GM12878 (cell line): ENCODE measurements around the gene SDHAF1. TPM values are rescaled to one million over a fixed set of nuclear protein-coding genes. Genes with fewer than 3 reads are reported as not detected.

Experiments
- ATAC-seq: fragments of 200-7000 bp; cut with Tn5 transposase; 3 replicates; pipeline ENCODE4 v1.9.1; 2020; ENCODE audit warnings: mild to moderate bottlenecking, moderate library complexity
- BruUV-seq: library from RNA; stranded (reverse); fragments of 400-500 nt; replicated peaks from 2 replicates; lab custom pipeline; 2021; lab: Mats Ljungman, UMichigan
- CTCF ChIA-PET: fragments of 300-600 bp; sonication (Branson Sonifier 250); formaldehyde crosslinking; extraction: SDS; loops from one replicate; lab custom pipeline; 2021; ENCODE audit warnings: inconsistent platforms; lab: Yijun Ruan, JAX
- POLR2A ChIA-PET: fragments of 350-600 bp; formaldehyde crosslinking; extraction: SDS; loops from one replicate; lab custom pipeline; 2021; ENCODE audit warnings: inconsistent platforms; lab: Charles Lee
- RAD21 ChIA-PET: fragments of 300-600 bp; sonication (Branson Sonifier 250); formaldehyde crosslinking; loops from one replicate; lab custom pipeline; 2023; ENCODE audit warnings: antibody characterized with exemption; ENCODE audit not compliant: unreplicated experiment; lab: Charles Lee
- SMC1A ChIA-PET: fragments of 300-600 bp; sonication (Branson Sonifier 250); formaldehyde crosslinking; loops from one replicate; lab custom pipeline; 2023; ENCODE audit not compliant: unreplicated experiment, uncharacterized antibody; lab: Charles Lee
- DNase-seq: peaks from one replicate; pipeline ENCODE4 v3.0.0-alpha.2; 2011; ENCODE audit warnings: low read depth, low spot score
- FAIRE-seq: peaks from 3 replicates; lab custom pipeline; 2011; peaks lifted over from hg19 to GRCh38; lab: Jason Lieb, UNC
- H2AFZ ChIP-seq: 2 replicates; pipeline ENCODE4 v1.6.0; 2011; ENCODE audit warnings: low read depth, low read length, control low read depth; ENCODE audit not compliant: control insufficient read depth
- H3K27ac ChIP-seq: 2 replicates; pipeline ENCODE4 v1.5.1; 2011; ENCODE audit warnings: control low read depth; ENCODE audit not compliant: control insufficient read depth, insufficient read depth
- H3K27me3 ChIP-seq, 2 experiments: replicated peaks in 1 of 2; 2 replicates each; pipeline versions ENCODE4 v1.6.0 to v1.6.1; 2011; ENCODE audit warnings: low read length in 1 of 2; ENCODE audit not compliant: control insufficient read depth in 2 of 2, insufficient read depth in 2 of 2
- H3K36me3 ChIP-seq, 2 experiments: 2 replicates each; pipeline ENCODE4 v1.5.1; 2011; ENCODE audit warnings: low read length in 1 of 2; ENCODE audit not compliant: control insufficient read depth in 2 of 2, insufficient read depth in 2 of 2
- H3K4me1 ChIP-seq: 2 replicates; pipeline ENCODE4 v1.6.1; 2011; ENCODE audit warnings: mild to moderate bottlenecking, low read length, moderate library complexity, mixed read lengths; ENCODE audit not compliant: control insufficient read depth, insufficient read depth
- H3K4me2 ChIP-seq: 2 replicates; pipeline ENCODE4 v1.6.0; 2011; ENCODE audit warnings: control low read depth; ENCODE audit not compliant: control insufficient read depth, insufficient read depth
- H3K4me3 ChIP-seq: fragments of 200-600 bp; sonication (generic); 2 replicates; pipeline ENCODE4 v1.5.1; 2016
- H3K79me2 ChIP-seq: 2 replicates; pipeline ENCODE4 v1.6.0; 2011; ENCODE audit warnings: low read length; ENCODE audit not compliant: control insufficient read depth, insufficient read depth
- H3K9ac ChIP-seq: 2 replicates; pipeline ENCODE4 v1.8.0; 2011; ENCODE audit warnings: low read length, control low read depth, mixed read lengths; ENCODE audit not compliant: control insufficient read depth, insufficient read depth
- H3K9me3 ChIP-seq: replicated peaks from 3 replicates; pipeline ENCODE4 v1.5.1; 2011; ENCODE audit warnings: mild to moderate bottlenecking, low read length; ENCODE audit not compliant: control insufficient read depth, insufficient read depth
- H4K20me1 ChIP-seq: 2 replicates; pipeline ENCODE4 v1.6.0; 2011; ENCODE audit not compliant: control insufficient read depth, insufficient read depth
- ATF3 ChIP-seq: IDR thresholded peaks from 2 replicates; pipeline ENCODE4 v1.6.1; 2011; ENCODE audit warnings: low read depth, mild to moderate bottlenecking, low read length, moderate library complexity, borderline replicate concordance; ENCODE audit errors: extremely low read depth
- CHD2 ChIP-seq: IDR thresholded peaks from 2 replicates; pipeline ENCODE4 v1.6.1; 2011; ENCODE audit warnings: low read depth, low read length, improper control_type of control experiment, borderline replicate concordance
- CHD4 ChIP-seq: fragments of 200-600 bp; sonication (generic); IDR thresholded peaks from 2 replicates; pipeline ENCODE4 v1.6.1; 2016; ENCODE audit warnings: mild to moderate bottlenecking
- IKZF1 ChIP-seq: fragments of 450-650 bp; conservative IDR thresholded peaks from 2 replicates; pipeline ENCODE4 v1.6.1; 2017; ENCODE audit warnings: antibody characterized with exemption, mild to moderate bottlenecking
- NR2C1 ChIP-seq: fragments of 450-650 bp; IDR thresholded peaks from 2 replicates; pipeline ENCODE4 v1.6.1; 2017; ENCODE audit warnings: antibody characterized with exemption, mild to moderate bottlenecking, moderate library complexity
- RAD21 ChIP-seq: IDR thresholded peaks from 2 replicates; pipeline ENCODE4 v1.6.1; 2011; ENCODE audit warnings: mild to moderate bottlenecking, low read depth, low read length, moderate library complexity; ENCODE audit not compliant: insufficient read depth
- REST ChIP-seq: IDR thresholded peaks from 2 replicates; pipeline ENCODE4 v1.6.1; 2012; ENCODE audit warnings: mild to moderate bottlenecking, low read depth, low read length
- SP1 ChIP-seq: IDR thresholded peaks from one replicate; pipeline ENCODE4 v1.6.1; 2011; ENCODE audit warnings: low read depth, low read length
- ZBTB40 ChIP-seq: fragments of 450-650 bp; IDR thresholded peaks from 2 replicates; pipeline ENCODE4 v1.6.1; 2016; ENCODE audit warnings: mild to moderate bottlenecking, moderate library complexity, borderline replicate concordance
- WGBS: methylation state at CpG from one replicate; pipeline ENCODE4 v1.1.6; 2016; ENCODE audit warnings: low lambda C conversion rate; ENCODE audit not compliant: insufficient replicate concordance, insufficient coverage; ENCODE audit errors: missing lambda C conversion rate; 5-methylcytosine and 5-hydroxymethylcytosine counted together
- in situ Hi-C: fragments of 300-500 bp; cut with MboI; formaldehyde crosslinking; loops from 9 replicates; pipeline ENCODE4 v1.14.3; 2018; ENCODE audit warnings: mixed read lengths
- intact Hi-C: fragments of 100-400 bp; cut with micrococcal nuclease; formaldehyde crosslinking; loops from one replicate; pipeline ENCODE4 v1.14.2; 2022; ENCODE audit not compliant: unreplicated experiment
- polyA plus RNA-seq, 11 experiments: library from polyadenylated mRNA; depleted of rRNA in 4 of 11; unstranded in 6 of 11; stranded (reverse) in 5 of 11; fragments of >200 nt; fragmentation: Nextera tagmentation in 4 of 11; fragmentation: Illumina TruSeq in 1 of 11; extraction: Ambion mirVana in 4 of 11; extraction: Trizol in 1 of 11; gene quantifications; 1 replicate in 1 of 11; 2 replicates in 10 of 11; pipeline versions ENCODE4 v1.2.1 to v1.2.3, GENCODE V29; 2011 to 2016; ENCODE audit warnings: inconsistent platforms in 2 of 11, missing spikeins in 2 of 11, low read depth in 1 of 11
- total RNA-seq, 4 experiments: library from RNA; depleted of rRNA in 3 of 4; stranded (reverse); fragments of >200 nt in 3 of 4; fragmentation: Illumina TruSeq in 1 of 4; extraction: Trizol in 1 of 4; gene quantifications; 2 replicates each; pipeline versions ENCODE4 v1.2.1 to v1.2.3, GENCODE V29; 2013 to 2021

The SDHAF1 gene
- total and polyA plus RNA-seq, 10 of the 15 experiments (the other 5 are each of a cell fraction or from before 2014, with no cell fraction given), result 0.74 to 45.6 (median 24.4) TPM

- TF ChIP-seq ZBTB40 (no peak), IKZF1 (peak; percentile 39; the same call in 1 of the 2 replicates)
- TF ChIP-seq, all 136 proteins: peak for 4
These were observed 1.9 kb upstream of the SDHAF1 start (continued) for GRCh38 chr19:35992907-35993765.

GRCh38 chr19:35993923-35994598 is 927 bp upstream of the SDHAF1 start:
- SMC1A ChIA-PET, result interaction anchor here (1.3 to 1.4 kb wide), 2 partner anchors 60 to 63 kb away, joined by 3 read pairs; partner anchors contain the start of gene THAP8
- FAIRE-seq (no peak), ATAC-seq (no peak), DNase-seq (no peak)
- CTCF ChIA-PET, result interaction anchor here (1.4 kb wide), 2 partner anchors 62 to 134 kb away, joined by 3 to 4 read pairs; no protein-coding TSS in a partner anchor
- Histone ChIP-seq H3K9ac (peak overlapping the region; percentile 59), H4K20me1 (no peaks in the 10 kb centered on the region), H3K27ac (peak overlapping the region; percentile 60), H3K9me3 (no peaks in the 10 kb centered on the region), H3K4me3 (peak overlapping the region; percentile 75), H3K4me1 (peaks cover 25% of the 10 kb centered on the region), H3K36me3 (no peaks in the 10 kb centered on the region), H3K27me3 (no peaks in the 10 kb centered on the region), H3K79me2 (peaks cover 28% of the 10 kb centered on the region), H3K4me2 (peak overlapping the region; percentile 96), H2AFZ (peak overlapping the region; percentile 71)
- whole genome bisulfite sequencing, result 45% methylated on average over 47 of the region's 49 CpGs
- POLR2A ChIA-PET, result interaction anchor here (1.7 kb wide), 1 partner anchor 20 kb away, joined by 6 read pairs; the partner anchor contains the start of gene ALKBH6
- BruUV-seq, result no TSS peak
- intact Hi-C loops (no loop called here), in situ Hi-C loops (no loop called here)
- RAD21 ChIA-PET, result no interaction called here
- TF ChIP-seq NR2C1 (no peak), RAD21 (peak; percentile 41), CHD4 (no peak), CHD2 (no peak), ATF3 (no peak), REST (no peak), SP1 (no peak)
